NT2/D1 (cell line): ENCODE measurements around the gene PTPRK.

Experiments
- SUZ12 ChIP-seq: IDR thresholded peaks from 2 replicates; pipeline ENCODE4 v1.6.1; 2011; ENCODE audit not compliant: insufficient read length, insufficient read depth; ENCODE audit errors: extremely low read depth
- ZNF274 ChIP-seq: IDR thresholded peaks from 2 replicates; pipeline ENCODE4 v1.6.1; 2011; ENCODE audit warnings: mild to moderate bottlenecking, low read depth, low read length

DNA sequence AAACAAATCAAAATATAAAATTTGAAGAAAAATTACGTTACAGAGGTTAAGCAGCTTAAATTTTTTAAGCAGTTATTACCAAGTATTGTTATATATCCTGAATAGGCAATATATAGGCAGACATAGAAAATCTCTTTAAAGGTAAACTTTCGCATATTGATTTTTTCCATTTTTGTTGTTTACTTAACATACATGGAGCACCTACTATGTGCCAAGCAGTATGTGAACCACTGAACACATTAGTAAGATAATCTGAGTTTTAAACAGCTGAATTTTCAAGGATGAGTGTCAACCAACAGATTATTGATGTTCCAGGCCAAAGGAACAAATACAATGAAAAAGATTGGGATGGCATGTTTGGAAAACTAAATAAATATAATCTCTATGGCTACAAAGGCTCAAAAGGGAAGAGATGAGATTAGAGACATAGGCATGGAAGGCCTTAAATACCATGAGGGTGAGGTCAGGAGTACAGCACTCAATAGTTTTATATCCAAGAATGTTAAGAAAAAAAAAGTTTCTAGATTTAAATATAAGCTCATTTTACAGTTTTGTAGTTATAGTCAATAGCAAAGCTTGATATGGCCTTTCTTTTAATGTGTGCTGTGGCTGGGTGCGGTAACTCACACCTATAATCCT, 277.5 kb downstream of the PTPRK start:
- TF ChIP-seq ZNF274 (no peak), SUZ12 (no peak)
